Breast epithelium (tissue), 3 donors: ENCODE data around the gene APOA4.

Source experiments
- POLR2AphosphoS5 ChIP-seq, 3 donors: sonication (generic); formaldehyde crosslinking; IDR thresholded peaks; one replicate each; pipeline ENCODE4 v1.6.1; 2017; ENCODE audit warnings: antibody characterized with exemption in 3 of 3
- TF ChIP-seq, protein P1 (sequence below), 3 donors: fragments of 450-650 bp; IDR thresholded peaks; one replicate each; pipeline ENCODE4 v1.5.1; 2016 to 2017; ENCODE audit warnings: antibody characterized with exemption in 3 of 3, mild to moderate bottlenecking in 3 of 3, moderate library complexity in 3 of 3

DNA sequence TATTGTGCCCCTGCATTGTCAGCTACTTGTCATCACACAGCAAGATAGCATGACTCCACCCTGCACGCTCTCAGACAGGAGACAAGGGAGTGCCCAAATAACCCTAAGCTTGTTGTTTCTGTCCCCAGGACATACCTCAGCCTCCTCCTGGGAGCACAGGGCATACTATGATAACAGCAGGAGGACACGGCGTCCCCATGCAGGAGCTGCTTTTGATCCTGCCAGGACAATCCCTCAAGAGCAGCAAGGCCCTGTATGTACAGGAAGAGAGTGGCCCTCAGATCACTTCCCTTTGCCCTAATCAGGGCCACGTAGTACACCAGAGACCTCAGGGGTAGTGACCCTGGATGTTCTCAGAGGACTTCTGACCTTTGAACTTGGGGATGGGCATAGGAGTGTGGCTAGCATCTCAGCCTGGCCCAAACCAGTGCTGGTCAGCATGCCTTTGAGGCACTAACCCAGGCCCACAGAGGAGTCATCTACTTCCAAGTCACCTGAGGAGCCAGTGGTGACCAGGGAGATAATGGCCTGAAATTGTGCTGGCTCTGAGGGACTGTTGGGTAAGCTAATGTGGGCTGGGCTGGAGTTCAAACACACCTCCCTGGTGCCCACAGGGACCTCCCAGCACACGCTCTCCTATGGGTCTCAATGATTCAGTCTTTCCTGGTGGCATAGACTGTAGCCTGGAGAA is 9.2 kb downstream of the APOA4 start:
- no peak for TF ChIP-seq POLR2AphosphoS5 (IDR thresholded peaks at IDR 0.05)
- TF ChIP-seq, protein P1, sequence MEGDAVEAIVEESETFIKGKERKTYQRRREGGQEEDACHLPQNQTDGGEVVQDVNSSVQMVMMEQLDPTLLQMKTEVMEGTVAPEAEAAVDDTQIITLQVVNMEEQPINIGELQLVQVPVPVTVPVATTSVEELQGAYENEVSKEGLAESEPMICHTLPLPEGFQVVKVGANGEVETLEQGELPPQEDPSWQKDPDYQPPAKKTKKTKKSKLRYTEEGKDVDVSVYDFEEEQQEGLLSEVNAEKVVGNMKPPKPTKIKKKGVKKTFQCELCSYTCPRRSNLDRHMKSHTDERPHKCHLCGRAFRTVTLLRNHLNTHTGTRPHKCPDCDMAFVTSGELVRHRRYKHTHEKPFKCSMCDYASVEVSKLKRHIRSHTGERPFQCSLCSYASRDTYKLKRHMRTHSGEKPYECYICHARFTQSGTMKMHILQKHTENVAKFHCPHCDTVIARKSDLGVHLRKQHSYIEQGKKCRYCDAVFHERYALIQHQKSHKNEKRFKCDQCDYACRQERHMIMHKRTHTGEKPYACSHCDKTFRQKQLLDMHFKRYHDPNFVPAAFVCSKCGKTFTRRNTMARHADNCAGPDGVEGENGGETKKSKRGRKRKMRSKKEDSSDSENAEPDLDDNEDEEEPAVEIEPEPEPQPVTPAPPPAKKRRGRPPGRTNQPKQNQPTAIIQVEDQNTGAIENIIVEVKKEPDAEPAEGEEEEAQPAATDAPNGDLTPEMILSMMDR (IDR thresholded peaks at IDR 0.05) = no peak
